GM21367 (cell line): ENCODE results near the gene MESP1.

Experiments used
- ATAC-seq: cut with Tn5 transposase; IDR thresholded peaks from one replicate; pipeline ENCODE4 v1.9.1; 2021; ENCODE audit not compliant: unreplicated experiment

MESP1 gene

DNA sequence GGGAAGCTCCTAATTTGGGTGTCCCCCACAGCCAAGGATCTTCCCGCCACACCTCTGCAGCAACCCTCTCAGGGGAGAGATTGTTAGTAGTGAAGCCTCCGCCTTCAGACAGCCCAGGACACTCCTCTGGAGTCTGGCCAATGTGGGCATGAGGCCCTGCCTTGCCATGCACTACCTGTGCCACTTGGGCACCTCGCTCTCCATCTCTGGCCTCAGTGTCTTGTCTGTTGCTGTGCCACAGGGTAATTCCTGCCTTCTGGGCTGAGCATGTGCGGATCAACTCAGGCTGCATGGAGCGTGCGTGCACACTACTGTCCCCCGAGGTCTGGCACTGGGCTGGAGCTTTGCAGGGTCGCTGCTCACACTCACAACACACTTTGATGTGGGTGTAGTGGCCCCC lies 7.9 kb upstream of the MESP1 start:
- no peak for ATAC-seq

DNA sequence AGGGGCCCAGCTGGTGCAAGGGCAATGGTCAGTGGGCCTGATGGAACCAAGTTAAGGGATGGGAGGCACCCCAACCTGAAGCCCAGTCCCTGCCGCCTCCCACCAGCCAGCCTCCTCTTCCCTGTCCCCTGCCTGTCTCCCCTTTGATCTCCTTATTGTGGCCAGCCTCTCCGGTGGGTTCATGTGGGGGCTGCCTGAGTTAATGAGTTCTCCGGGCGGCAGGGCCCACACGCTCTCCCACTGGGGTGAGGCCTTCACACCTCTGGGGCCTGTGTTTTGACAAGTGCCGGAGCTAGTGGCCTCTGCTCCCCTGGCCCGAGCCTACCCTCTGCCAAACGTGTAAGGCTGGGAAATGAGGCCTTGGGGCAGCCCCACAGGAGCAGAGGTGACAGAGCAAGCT lies 7.2 kb upstream of the MESP1 start:
- ATAC-seq, result no peak

DNA sequence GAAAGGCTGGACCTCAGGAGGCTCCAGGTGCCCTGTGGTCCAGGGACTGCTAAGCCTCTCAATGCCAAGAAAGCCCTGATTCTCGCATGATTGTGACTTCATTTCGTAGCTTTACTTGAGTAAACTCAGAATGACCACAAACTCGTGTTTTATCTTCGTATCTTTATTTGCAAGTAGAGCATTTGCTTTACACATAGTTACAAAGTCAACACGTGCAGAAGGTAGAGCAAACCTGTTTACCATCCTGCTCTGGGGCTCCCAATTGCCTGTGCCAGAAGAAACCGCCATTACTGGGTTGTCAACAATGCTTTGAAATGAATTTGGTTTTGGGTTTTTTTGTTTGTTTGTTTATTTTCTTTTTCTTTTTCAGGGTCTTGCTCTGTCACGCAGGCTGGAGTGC lies 5.8 kb upstream of the MESP1 start:
- no peak for ATAC-seq

DNA sequence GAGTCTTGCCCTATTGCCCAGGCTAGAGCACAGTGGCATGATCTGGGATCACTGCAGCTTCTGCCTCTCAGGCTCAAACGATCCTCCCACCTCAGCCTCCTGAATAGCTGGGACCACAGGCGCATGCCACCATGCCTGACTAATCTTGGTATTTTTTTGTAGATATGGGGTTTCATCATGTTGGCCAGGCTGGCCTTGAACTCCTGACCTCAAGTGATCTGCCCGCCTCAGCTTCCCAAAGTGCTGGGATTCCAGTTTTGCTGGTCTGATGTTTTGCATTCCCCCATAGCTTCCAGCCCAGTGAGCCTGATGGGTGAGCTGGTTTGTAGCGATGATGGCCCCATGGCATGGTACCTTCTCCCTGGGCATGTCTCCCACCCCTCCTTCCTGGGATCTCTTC lies 4.7 kb upstream of the MESP1 start:
- no peak for ATAC-seq

GRCh38 chr15:89754361-89755154 lies 3.5 kb upstream of the MESP1 start:
- ATAC-seq, result no peak

- no peak for ATAC-seq
These were observed 2.8 kb upstream of the MESP1 start for GRCh38 chr15:89753855-89754254.

GRCh38 chr15:89751748-89752147 lies 699 bp upstream of the MESP1 start:
- no peak for ATAC-seq

- ATAC-seq, result peak; percentile 10
These were observed 994 bp downstream of the MESP1 start for GRCh38 chr15:89749951-89750559.

GRCh38 chr15:89749526-89749925 lies 1.5 kb downstream of the MESP1 start:
- no peak for ATAC-seq

DNA sequence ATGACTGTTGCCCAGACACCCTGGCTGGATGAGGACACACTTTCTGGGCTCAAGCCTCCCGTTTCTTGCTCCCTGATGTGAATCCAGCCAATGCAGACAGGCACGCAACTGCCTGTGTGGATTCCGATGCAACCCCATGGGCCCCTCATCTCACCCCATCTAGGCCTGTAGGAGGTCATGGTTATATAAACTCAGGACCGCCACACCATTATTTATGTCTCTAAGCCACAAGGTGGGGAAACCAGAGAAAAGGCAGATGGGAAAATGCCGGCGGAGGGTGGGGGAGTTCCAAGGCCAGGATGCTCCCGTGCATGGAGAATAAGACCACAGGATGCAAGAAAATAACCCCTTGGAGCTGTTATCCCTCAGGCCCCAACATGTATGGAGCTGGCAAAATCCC lies 2.0 kb downstream of the MESP1 start:
- no peak for ATAC-seq

DNA sequence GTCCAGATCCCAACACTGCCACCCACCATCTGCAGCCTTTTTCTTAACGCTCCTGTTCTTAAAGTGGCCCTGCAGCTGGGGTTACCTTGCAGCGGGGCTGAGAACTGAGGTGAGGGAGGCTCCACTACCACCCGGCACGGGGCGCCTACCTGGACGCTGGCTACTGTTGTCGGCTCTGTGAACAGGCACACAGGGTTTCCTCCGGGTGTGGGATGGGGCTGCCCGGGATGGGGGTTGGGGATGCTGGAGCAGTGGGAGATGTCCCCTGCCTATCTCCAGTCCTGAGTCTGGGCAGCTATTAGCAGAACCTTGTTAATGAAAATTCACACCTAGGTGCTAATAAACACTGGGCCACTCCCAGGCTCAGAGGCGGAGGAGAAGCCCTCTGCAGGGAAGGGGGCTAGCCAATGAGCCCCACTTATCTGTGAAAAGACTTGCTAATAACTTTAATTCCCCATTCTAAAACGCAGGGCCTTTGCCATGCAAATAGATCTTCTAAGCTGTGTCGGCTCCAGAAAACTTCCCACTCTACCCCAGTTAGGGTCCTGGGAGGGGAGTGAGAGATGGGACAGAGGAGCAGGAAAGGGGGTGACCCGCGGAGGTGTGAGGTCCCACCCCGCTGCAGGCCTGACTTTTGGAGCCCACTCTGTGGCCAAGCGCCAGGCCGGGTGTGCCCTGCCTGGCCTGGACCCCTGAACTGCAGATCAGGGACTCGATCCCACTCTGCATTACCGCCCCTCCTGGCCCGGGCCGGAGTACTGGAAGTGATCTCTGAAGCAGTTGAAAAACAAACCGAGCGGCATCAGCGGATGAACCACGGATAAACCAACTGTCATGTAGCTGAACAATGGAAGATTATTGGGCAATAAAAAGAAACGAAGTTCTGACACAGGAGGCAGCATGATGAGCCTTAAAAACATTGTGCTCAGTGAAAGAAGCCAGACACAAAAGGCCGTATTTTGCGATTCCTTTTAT lies 3.1 kb downstream of the MESP1 start:
- no peak for ATAC-seq

DNA sequence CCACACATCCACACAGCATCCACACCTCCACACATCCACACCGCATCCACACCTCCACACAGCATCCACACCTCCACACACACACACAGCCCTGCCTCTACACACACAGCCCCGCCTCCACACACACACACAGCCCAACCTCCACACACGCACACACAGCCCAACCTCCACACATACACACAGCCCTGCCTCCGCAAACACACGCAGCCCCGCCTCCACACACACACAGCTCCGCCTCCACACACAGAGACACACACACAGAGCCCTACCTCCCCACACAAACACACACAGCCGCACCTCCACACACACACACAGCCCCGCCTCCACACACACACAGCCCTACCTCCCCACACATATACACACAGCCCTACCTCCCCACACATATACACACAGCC lies 4.7 kb downstream of the MESP1 start:
- no peak for ATAC-seq

GRCh38 chr15:89745768-89746167 lies 5.3 kb downstream of the MESP1 start:
- ATAC-seq, result no peak

GRCh38 chr15:89745131-89745530 lies 5.9 kb downstream of the MESP1 start:
- ATAC-seq, result no peak

GRCh38 chr15:89743594-89743993 lies 7.5 kb downstream of the MESP1 start:
- ATAC-seq, result no peak

DNA sequence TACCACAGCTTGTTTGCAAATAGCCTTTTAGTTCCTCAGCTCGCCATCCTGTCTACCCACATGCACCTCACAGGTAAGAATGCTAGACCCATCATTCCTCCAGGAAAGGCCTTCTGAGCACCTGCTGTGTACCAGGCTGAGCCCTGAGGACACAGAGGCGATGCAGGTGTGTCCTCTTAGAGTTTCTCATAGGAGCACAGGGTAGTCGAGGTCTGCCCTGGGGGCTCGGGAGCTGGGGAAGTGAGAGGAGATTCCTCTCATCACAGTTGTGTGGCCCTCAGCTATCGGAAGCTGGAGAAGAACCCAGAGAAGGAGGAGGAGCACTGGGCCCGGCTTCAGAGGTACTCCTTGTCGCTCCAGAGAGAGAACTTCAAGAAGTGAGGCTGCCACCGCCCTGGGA lies 8.0 kb downstream of the MESP1 start:
- ATAC-seq, result no peak

- peak; percentile 75 for ATAC-seq
These were observed 10.9 kb downstream of the MESP1 start for GRCh38 chr15:89740137-89740536.

DNA sequence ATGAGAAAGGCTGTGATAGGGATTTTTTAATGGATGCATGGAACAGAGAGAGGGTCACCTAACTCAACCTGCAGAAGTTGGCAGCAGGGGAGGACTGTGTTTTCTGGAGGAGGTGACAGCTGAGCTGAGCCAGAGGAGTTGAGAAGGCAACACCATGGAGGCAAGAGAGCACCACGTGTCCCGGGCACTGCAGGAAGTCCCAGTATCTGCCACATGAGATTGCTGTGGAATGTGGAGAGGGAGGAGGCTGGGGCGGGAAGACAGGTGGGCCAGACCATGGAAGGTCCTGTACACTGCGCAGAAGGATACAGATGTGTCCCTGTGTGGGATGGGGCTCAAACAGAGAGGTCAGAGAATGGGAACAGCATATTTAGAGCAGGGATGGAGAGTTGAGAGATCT lies 15.3 kb downstream of the MESP1 start:
- ATAC-seq, result no peak

DNA sequence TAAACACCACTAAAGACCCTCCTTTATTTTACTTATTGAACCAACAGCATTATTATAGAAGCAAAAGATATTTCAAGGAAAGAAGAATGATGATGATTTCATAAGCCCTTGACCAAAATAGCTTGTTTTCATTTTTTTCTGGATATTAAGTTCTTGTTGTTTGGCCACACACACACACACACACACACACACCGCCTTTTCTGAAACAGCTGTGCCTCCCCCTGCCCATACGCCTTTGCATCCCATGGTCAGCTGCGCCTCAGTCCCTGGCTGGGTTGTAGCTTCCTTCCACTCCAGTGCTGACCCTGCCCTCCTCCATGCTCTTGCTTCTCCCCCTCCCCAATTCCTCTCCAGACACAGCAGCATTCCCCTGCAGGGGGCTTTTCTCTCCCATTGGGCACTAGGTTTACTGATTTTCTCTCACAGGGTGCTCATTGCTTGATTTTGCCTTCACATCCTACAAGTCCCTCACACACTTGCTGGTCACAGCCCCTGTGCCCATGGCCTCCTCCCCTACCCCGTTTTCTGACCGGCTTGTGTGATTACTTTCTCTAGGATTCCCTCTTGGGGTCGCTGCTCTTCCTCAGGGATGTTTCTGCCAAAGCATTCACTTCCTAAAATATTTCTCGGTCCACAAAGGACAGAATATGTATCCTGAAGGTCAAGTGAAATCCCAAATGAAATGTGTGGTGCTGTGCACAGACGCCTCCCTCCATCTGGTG lies 18.4 kb downstream of the MESP1 start:
- ATAC-seq, result no peak

DNA sequence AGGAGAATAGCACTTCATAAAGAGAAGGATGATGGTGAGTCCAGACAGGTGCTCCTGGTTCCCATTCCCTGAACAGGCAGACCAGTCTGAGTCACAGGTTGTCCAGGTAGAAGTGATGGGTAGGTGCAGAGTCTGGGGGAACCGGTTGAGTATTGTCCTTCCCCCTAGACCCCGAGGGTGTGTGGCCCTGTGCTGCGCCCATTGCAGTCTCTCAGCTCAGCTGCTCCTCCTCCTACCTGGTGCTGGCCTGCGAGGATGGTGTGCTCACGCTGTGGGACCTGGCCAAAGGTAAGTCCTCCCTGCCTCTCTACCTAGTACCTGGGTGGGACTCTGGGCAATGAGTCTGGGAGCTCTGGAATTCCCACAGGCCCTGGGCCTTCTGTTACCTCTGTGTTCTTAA lies 19.8 kb downstream of the MESP1 start:
- ATAC-seq, result no peak

GRCh38 chr15:89728254-89728653 lies 22.8 kb downstream of the MESP1 start:
- no peak for ATAC-seq
